Endothelial cell of hepatic sinusoid (primary cell): ENCODE results near the gene LSP1.

Source experiments
- in situ Hi-C: cut with HindIII; loops from 2 replicates; pipeline ENCODE4 v1.10.0; 2017; ENCODE audit warnings: low sequenced_read_pairs

LSP1 gene

GRCh38 chr11:1823376-1824220, 29.3 kb upstream of the LSP1 start:
- in situ Hi-C loops = loop anchor here (25.0 kb wide), 1 partner anchor 111 kb away; no protein-coding TSS in a partner anchor

GRCh38 chr11:1824221-1825038, 28.5 kb upstream of the LSP1 start:
- in situ Hi-C loops = loop anchor here (25.0 kb wide), 1 partner anchor 112 kb away; no protein-coding TSS in a partner anchor

DNA sequence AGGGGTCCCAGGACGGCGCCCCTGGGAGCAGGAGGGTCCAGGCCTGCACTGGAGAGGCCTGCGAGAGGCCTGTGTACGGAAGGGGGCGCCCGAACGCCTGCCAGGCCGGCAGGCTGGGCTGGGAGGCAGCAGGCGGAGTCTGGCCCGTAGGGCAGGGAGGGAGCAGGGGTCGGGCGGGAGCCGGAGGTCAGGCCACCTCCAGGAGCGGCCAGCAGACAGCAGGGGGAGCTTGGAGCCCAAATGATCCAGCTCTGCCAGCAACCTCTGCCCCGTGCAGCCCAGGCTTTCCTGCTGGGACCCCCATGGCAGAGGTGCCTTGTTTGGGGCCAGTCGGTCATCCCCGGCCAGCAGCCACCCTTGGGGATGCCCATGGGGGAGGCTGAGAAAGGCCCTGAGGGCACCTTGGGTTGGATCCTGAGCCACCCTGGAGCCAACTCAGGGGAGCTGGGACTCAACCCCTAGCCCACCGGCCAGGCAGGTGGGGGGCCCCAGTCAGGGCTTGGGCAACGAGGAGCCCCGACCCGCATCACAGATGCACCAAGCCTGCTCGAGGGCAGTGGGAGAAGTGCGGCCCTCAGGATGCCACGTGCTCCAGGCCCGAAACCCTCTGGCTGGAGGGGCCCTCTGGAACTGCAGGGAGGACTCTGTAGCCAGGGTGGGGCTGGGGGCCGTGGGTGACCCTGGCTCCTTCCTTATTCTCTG, 27.7 kb upstream of the LSP1 start:
- in situ Hi-C loops = no loop called here

GRCh38 chr11:1825785-1826451, 27.0 kb upstream of the LSP1 start:
- in situ Hi-C loops = no loop called here

DNA sequence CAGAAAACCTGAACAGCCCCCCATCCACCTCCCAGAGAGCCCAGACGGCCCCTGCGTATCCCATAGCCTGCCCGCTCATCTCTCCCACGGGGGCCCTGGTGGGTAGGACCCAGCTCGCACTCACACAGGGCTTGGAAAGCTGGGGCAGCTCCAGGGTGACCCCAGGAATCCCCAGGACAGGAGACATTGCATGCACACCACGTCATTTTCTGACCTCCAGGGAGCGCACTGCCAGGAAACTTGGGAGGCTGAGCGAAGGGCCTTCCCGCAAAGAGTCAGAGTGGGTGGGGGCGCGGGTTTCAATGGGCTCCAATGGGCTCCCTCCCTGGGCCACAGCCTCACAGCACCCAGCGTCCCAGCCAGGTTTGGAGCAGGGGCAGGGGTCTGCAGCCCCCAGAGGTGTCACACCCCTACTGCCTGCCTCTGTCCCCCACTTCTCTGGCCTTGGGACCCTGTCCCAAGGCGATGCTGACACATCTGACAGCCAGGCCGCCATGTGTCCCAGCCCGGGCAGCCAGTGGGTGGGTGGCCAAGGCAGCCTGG, 26.3 kb upstream of the LSP1 start:
- in situ Hi-C loops = no loop called here

DNA sequence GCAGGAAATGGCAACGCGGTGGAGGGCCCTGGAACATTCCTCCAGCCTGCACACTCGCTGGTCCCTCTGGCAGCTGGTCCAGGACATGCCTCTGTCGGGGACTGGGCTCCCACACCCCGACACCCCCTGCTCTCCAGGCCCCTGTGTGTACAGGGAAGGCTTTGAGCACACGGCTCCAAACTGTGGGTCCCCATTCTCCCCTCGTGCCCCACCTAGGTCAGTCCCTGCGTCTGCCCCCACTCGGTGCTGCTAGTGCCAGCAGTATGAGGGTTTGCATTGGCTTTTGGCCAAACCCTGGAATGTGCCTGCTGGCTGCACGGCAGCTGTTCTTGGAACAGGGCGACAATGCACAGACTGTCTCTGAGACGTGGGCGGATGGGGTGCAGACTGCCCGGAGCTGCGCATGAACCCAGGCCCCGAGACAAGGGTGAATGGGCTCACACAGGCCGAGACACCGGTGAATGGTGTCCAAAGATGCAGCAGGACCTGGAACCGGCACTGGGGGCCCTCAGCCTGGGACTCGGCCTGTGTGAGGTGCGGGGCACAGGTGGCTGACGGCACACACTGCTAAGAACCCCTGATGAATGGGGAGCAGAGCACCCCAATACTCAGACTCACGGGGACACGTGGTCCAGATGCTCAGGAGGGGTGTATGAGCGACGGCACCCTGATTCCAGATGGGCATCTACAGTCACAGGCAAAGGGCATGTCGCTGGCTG, 25.6 kb upstream of the LSP1 start:
- in situ Hi-C loops = no loop called here

GRCh38 chr11:1827931-1828330, 25.0 kb upstream of the LSP1 start:
- in situ Hi-C loops = no loop called here

DNA sequence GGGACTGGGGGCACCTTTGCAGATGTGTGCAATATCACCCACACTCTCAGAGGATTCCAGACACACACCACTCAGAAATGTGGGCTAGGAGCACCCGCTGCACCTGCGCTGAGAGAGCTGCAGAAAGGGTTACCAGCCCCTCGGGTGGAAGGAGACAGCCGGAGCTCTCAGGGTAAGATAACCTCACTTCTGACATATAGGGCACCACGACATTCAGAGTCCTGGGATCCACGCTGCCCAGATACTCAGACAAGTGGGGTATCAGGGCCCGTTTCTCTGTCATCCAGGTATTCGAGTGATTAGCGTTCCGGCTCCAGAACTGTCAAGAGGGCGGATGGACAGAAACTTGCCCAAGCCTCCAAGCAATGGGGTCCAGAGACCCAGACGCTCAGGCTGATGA, 24.3 kb upstream of the LSP1 start:
- in situ Hi-C loops = no loop called here

DNA sequence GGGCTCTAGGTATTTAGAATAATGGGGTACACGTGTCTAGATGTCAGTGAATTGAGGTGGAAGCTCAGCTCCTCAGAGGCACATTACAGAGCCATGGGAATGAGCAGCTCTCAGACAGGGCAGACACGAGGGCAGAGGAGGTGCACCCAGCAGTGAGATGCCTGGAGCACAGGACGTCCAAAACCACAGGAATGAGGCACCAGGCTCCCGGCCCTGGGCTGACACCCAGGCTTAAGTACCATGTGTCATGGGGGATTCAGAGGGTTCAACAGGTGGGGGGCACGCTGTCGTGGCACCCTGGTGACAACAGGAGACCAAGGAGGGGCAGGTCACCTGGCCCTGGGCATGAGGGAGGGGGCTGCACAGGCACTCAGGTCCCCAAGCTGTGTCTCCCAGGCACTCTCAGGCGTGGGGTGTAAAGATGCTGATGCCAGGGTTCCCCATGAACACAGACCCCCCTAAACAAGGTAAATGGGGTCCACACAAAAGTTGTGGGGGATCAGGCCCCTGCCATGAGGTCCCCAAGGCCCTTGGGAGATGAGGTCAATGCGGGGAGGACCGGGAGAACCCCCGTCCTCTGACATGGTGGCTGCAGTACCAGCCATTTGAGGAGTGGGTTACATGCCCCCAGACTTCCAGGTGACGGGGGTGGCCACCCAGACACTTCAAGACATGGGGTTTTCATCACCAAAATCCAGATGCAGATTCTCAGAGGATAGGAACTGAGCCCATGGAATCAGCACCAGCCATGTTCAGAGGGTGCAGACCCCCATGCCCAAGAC, 23.7 kb upstream of the LSP1 start:
- in situ Hi-C loops = no loop called here

GRCh38 chr11:1830004-1830321, 22.9 kb upstream of the LSP1 start:
- in situ Hi-C loops = no loop called here

DNA sequence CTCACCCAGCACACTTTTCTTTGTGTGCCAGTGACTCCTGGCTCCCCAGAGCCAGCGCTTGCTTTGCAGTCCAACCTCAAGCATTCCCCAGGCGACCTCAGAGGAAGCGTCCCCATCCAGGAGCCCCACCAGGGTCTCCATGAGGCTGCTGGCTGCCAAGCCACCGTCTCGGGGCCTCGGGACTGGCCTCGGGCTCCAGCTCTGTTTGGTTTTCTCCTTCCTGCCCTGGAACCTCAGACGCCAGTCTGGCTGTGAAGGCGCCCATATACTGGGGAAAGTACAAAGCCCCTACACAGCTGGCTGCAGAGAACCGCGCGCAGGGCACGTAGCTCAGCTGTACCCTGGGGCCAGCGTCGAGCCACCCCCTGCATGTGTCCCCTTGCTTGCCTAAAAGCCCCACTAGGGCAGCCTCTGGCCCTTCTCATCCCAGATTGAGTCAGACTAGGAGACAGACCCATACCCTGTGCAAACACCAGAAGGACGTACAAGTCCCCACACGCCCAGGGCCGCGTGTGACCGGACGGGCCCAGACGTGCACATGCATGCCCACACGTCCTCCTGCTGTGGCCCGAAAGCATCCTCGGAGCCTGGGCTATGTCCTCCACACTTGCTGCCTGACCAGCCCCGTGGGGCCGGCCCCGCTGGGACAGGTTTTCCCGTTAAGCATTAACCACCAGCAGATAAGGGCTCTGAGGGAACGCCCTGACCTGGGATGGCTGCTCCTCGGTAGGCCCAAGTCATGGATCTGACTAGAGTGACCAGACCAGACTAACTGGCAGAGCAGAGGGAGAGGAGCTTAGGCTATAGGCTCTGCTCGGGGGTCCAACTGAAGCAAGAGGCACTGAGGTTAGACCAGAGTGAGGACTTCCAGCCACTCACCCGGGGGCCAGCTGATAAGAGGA, 22.3 kb upstream of the LSP1 start:
- in situ Hi-C loops = no loop called here

DNA sequence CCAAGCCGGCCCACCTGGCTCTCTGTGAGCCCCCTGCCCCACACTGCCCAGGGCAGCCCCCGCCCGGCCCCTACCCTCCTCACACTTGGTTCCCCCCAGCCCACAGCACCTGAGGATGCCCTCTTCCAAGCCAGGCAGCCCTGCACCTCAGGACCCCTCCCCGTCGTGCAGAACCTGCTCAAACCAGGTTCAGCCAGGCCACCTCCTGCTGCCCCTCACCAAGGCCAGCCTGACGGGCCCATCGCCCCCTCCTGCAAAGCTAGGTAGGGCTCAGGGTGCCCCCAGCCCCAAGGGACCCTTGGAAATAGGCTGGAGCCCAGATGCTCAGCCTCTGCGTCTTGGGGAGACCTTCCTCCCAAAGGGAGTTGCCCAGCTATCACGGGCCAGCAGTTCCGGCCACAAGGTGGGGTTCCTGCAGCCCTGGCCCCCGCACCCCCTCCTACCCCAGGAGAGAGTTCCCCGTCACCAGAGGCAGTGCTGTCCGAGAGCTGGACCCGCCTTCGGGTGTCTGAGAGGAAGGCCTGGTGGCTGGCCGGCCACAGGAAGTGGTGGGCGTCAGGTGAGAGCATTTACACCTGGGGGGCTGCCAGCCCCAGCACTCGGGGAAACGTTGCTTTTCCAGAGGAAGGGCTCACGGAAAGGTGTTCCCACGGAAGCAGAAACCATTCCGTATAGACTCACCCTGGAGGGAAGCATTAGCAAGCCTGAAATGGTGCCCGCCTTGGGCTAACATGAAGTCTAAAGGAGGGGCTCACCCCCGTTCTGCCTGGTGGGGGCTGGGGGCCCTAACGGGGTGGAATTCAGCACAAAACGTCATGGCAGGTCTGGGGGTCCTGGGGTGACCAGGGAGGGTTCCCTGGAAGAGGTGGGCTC, 21.3 kb upstream of the LSP1 start:
- in situ Hi-C loops = no loop called here

- in situ Hi-C loops = no loop called here
Measured at GRCh38 chr11:1832211-1832919, 20.5 kb upstream of the LSP1 start.

DNA sequence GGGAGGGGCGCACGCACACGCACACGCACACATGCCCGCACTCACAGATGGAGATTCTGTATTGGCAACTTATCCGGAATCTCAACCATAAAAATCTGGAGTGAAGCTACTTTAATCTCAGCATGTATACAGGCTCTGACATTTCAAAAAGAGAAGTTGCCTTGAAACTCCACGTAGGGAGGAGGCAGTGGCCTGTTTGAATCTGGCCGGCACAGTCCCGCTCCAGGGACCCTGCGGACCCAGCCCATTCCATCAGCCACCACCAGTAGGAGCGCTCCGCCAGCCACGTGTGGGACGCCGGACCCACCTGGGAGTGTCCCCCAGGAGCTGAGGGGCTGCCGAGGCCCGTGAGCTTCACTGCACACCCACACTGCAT, 20.0 kb upstream of the LSP1 start:
- in situ Hi-C loops = no loop called here

- in situ Hi-C loops = no loop called here
Measured at GRCh38 chr11:1834062-1834610, 18.7 kb upstream of the LSP1 start.
